Osteocyte (in vitro differentiated cells): ENCODE measurements around the gene ARHGAP8. TPM values are rescaled to one million over a fixed set of nuclear protein-coding genes. Genes with fewer than 3 reads are reported as not detected.

Source experiments
- DNase-seq: peaks from one replicate; pipeline ENCODE4 v3.0.0; 2021; ENCODE audit warnings: mixed read lengths; ENCODE audit not compliant: unreplicated experiment; ENCODE audit errors: extremely low spot score
- H3K27ac Mint-ChIP-seq: one replicate; pipeline ENCODE4 v1.8.0; 2021; ENCODE audit warnings: mild to moderate bottlenecking, mixed read lengths; ENCODE audit not compliant: unreplicated experiment
- H3K27me3 Mint-ChIP-seq: one replicate; pipeline ENCODE4 v1.8.0; 2021; ENCODE audit warnings: mixed read lengths; ENCODE audit not compliant: unreplicated experiment
- H3K36me3 Mint-ChIP-seq: one replicate; pipeline ENCODE4 v1.8.0; 2021; ENCODE audit warnings: mixed read lengths; ENCODE audit not compliant: unreplicated experiment
- H3K4me1 Mint-ChIP-seq: one replicate; pipeline ENCODE4 v1.8.0; 2021; ENCODE audit warnings: mixed read lengths; ENCODE audit not compliant: unreplicated experiment
- H3K4me3 Mint-ChIP-seq: one replicate; pipeline ENCODE4 v1.8.0; 2021; ENCODE audit warnings: mild to moderate bottlenecking, moderate library complexity, mixed read lengths; ENCODE audit not compliant: unreplicated experiment
- H3K9me3 Mint-ChIP-seq: one replicate; pipeline ENCODE4 v1.8.0; 2021; ENCODE audit warnings: mixed read lengths; ENCODE audit not compliant: unreplicated experiment
- CTCF ChIP-seq: fragments of 200-600 bp; sonication (generic); IDR thresholded peaks from 2 replicates; pipeline ENCODE4 v1.5.0; 2021; ENCODE audit warnings: antibody characterized with exemption, mild to moderate bottlenecking, moderate library complexity
- total RNA-seq: library from RNA; stranded (reverse); gene quantifications from 2 replicates; pipeline ENCODE4 v1.2.1, GENCODE V29; 2021

The ARHGAP8 gene
- total RNA-seq, 1 donor from 2014 or later: 0.89 TPM

DNA sequence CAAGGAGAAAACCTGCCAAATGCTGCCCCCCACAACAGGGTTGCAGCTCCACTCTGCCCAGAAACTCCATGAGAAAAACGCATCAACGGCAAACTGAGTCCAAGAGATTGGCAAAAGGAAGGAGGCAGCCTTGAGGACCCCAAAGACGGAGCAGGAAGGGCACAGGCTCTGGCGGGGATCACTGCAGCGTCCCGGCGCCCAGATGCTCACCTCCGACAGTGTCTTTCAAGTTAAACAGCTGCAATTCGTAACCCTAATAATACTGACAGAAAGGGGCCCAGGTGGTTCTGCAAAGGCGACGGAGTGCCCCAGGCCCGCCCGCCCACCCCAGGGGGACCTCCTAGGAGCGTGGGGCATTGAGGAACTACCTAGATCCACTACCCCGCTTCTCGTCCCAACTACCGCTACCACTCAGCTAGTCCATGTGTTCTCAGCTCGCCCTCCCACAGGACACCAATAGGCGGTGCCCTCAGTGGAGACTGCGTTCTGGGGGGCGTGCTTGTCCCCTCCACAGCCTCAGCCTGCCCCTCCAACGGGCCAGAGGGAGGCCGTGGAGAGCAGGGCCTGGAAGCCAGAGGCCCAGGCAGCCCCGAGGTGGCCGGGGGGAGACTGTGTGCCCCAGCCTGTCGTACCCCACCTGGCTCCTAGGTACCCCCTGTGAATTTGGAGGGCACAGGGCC is 130.0 kb downstream of the ARHGAP8 start:
- Mint-ChIP-seq H3K27me3 (no peaks in the 10 kb centered on the region), H3K36me3 (no peaks in the 10 kb centered on the region), H3K9me3 (no peaks in the 10 kb centered on the region), H3K4me3 (no peak overlapping the region), H3K27ac (no peak overlapping the region), H3K4me1 (no peaks in the 10 kb centered on the region)
- no peak for TF ChIP-seq CTCF
- DNase-seq: no peak

DNA sequence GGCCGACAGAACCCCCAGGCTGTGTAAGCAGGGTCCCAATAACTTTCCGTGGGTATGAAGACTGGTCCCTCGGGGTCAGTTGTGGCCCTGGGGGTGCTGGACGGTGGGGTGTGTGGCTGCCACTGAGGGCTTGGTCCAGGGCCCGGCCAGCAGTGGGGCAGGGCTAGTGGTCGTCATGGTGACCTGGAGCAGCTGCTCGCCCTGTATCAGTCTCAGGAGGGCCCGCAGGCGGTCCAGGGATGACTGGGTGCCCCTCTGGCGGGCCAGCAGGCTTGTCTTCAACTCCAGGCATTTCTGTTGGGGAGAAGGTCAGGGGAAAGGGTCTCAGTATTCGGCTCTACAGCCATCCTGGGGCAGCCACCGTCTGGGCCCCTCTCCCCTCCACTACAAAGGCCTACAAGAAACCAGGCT is 130.6 kb downstream of the ARHGAP8 start:
- Mint-ChIP-seq H3K36me3 (no peaks in the 10 kb centered on the region), H3K4me3 (no peak overlapping the region), H3K27ac (no peak overlapping the region), H3K27me3 (no peaks in the 10 kb centered on the region), H3K4me1 (no peaks in the 10 kb centered on the region), H3K9me3 (no peaks in the 10 kb centered on the region)
- TF ChIP-seq CTCF: no peak
- DNase-seq: no peak

DNA sequence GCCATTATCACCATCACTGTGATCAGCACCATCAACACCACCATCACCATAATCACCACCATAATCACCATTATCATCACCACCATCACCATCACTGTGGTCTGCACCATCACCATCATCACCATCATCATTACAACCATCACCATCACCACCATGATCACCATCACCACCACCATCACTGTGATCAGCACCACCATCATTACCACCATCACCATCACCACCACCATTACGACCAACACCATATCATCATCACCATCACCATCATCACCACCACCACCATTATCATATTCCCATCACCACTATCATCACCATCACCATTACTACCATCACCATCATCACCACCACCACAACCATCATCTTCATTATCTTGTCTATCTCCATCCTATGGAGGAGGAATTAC is 132.2 kb downstream of the ARHGAP8 start:
- no peak for TF ChIP-seq CTCF

GRCh38 chr22:44884968-44885805 is 132.8 kb downstream of the ARHGAP8 start:
- H3K27me3 Mint-ChIP-seq: no peaks in the 10 kb centered on the region
- H3K27ac Mint-ChIP-seq: no peak overlapping the region
- no peaks in the 10 kb centered on the region for H3K9me3 Mint-ChIP-seq
- no peaks in the 10 kb centered on the region for H3K4me1 Mint-ChIP-seq
- TF ChIP-seq CTCF: no peak
- H3K4me3 Mint-ChIP-seq: no peak overlapping the region
- no peaks in the 10 kb centered on the region for H3K36me3 Mint-ChIP-seq
- no peak for DNase-seq

More for the DNA sequence above, 132.2 kb downstream of the ARHGAP8 start:
- Mint-ChIP-seq H3K4me1 (no peaks in the 10 kb centered on the region), H3K27me3 (no peaks in the 10 kb centered on the region), H3K4me3 (no peak overlapping the region), H3K27ac (no peak overlapping the region), H3K36me3 (no peaks in the 10 kb centered on the region), H3K9me3 (no peaks in the 10 kb centered on the region)
- DNase-seq: no peak

DNA sequence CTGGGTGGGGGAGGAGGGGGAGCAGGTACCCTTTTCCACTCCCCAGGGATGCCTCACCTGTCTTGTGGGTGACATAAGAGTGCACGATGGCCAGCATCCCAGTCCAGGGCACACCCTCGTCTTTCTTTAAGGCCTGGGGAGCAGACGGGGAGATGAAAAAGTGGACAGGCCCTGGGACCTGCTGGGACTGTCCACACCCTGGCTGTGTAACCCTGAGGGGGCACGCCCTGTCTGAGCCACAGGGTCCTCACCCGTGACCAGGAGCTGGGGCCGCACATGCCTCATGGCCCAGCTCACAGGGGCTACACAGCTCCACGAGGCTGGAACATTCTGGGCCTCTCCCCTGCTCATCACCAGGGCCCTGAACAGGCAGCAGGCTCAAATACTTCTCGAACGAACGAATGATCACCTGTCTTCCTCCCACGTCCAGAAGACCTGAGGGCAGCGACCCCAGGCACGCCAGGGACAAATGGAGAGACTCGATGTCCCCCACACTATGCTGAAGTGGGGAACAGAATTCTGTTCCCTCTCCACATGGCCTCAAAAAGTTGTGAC is 133.5 kb downstream of the ARHGAP8 start:
- TF ChIP-seq CTCF: no peak
- H3K36me3 Mint-ChIP-seq: no peaks in the 10 kb centered on the region

More for the DNA sequence above, 133.5 kb downstream of the ARHGAP8 start:
- no peaks in the 10 kb centered on the region for H3K27me3 Mint-ChIP-seq
- H3K4me3 Mint-ChIP-seq: no peak overlapping the region
- H3K9me3 Mint-ChIP-seq: no peaks in the 10 kb centered on the region
- no peak overlapping the region for H3K27ac Mint-ChIP-seq
- no peaks in the 10 kb centered on the region for H3K4me1 Mint-ChIP-seq
- DNase-seq: no peak
